DOHH2 (cell line): ENCODE measurements around the gene SWSAP1.

Source experiments
- CTCF ChIP-seq: fragments of 200-600 bp; sonication (generic); IDR thresholded peaks from one replicate; pipeline ENCODE4 v1.5.1; 2014; ENCODE audit warnings: antibody characterized with exemption, mild to moderate bottlenecking, low read depth, low read length; ENCODE audit not compliant: poor library complexity, severe bottlenecking
- EZH2phosphoT487 ChIP-seq: fragments of 200-600 bp; sonication (generic); IDR thresholded peaks from 2 replicates; pipeline ENCODE4 v1.6.1; 2017; ENCODE audit warnings: borderline replicate concordance, mild to moderate bottlenecking, antibody characterized with exemption, low read length, moderate library complexity, mixed read lengths

- TF ChIP-seq CTCF (no peak), EZH2phosphoT487 (no peak)
Observed at GRCh38 chr19:11332822-11333221, 41.6 kb upstream of the SWSAP1 start.
